ENCODE measurements around the gene PBX3.

The PBX3 gene

GRCh38 chr9:125747053-125747764 lies at the start of gene PBX3:
Gene PBX3, plus strand, starts transcription at chr9:125747373.
- TF ChIP-seq ZNF274 (IDR thresholded peaks at IDR 0.05; ENCODE audit: low read depth, low read length), result no peak
- peak within 1 kb of the TSS; percentile 92 for H3K4me3 ChIP-seq (ENCODE audit: low read length)

GRCh38 chr9:125699870-125700269 lies 47.3 kb upstream of the PBX3 start:
- H3K4me3 ChIP-seq (ENCODE audit: low read length), result no peak overlapping the region
- no peak for TF ChIP-seq ZNF274 (IDR thresholded peaks at IDR 0.05; ENCODE audit: low read depth, low read length)

GRCh38 chr9:125700791-125701190 lies 46.4 kb upstream of the PBX3 start:
- H3K4me3 ChIP-seq (ENCODE audit: low read length), result peak overlapping the region; percentile 60
- no peak for TF ChIP-seq ZNF274 (IDR thresholded peaks at IDR 0.05; ENCODE audit: low read depth, low read length)

GRCh38 chr9:125701351-125701750 lies 45.8 kb upstream of the PBX3 start:
- H3K4me3 ChIP-seq (ENCODE audit: low read length), result peak overlapping the region; percentile 60
- no peak for TF ChIP-seq ZNF274 (IDR thresholded peaks at IDR 0.05; ENCODE audit: low read depth, low read length)

- H3K4me3 ChIP-seq (ENCODE audit: low read length), result no peak overlapping the region
- TF ChIP-seq ZNF274 (IDR thresholded peaks at IDR 0.05; ENCODE audit: low read depth, low read length), result no peak
Measured at GRCh38 chr9:125703662-125704061, 43.5 kb upstream of the PBX3 start.

- TF ChIP-seq ZNF274 (IDR thresholded peaks at IDR 0.05; ENCODE audit: low read depth, low read length), result no peak
- H3K4me3 ChIP-seq (ENCODE audit: low read length), result peak overlapping the region; percentile 100
Measured at GRCh38 chr9:125705893-125706292, 41.3 kb upstream of the PBX3 start.

- H3K4me3 ChIP-seq (ENCODE audit: low read length), result peak within 1 kb of the TSS; percentile 100
- TF ChIP-seq ZNF274 (IDR thresholded peaks at IDR 0.05; ENCODE audit: low read depth, low read length), result no peak
Measured at GRCh38 chr9:125706651-125707471, 40.3 kb upstream of the PBX3 start, which contains the start of gene MAPKAP1. Gene MAPKAP1, minus strand, starts transcription at chr9:125707208. Its CDS starts 34,634 bp downstream, at chr9:125672574.

- peak overlapping the region; percentile 100; the same call in 1 of the 2 replicates for H3K4me3 ChIP-seq (ENCODE audit: low read length)
- no peak for TF ChIP-seq ZNF274 (IDR thresholded peaks at IDR 0.05; ENCODE audit: low read depth, low read length)
Measured at GRCh38 chr9:125707472-125707804, 39.7 kb upstream of the PBX3 start.

GRCh38 chr9:125726456-125727132 lies 20.6 kb upstream of the PBX3 start:
- H3K4me3 ChIP-seq (ENCODE audit: low read length), result no peak overlapping the region
- TF ChIP-seq ZNF274 (IDR thresholded peaks at IDR 0.05; ENCODE audit: low read depth, low read length), result no peak

- TF ChIP-seq ZNF274 (IDR thresholded peaks at IDR 0.05; ENCODE audit: low read depth, low read length), result no peak
Measured at GRCh38 chr9:125730168-125730567, 17.0 kb upstream of the PBX3 start.

GRCh38 chr9:125732562-125732961 lies 14.6 kb upstream of the PBX3 start:
- no peak overlapping the region for H3K4me3 ChIP-seq (ENCODE audit: low read length)
- TF ChIP-seq ZNF274 (IDR thresholded peaks at IDR 0.05; ENCODE audit: low read depth, low read length), result no peak

More at GRCh38 chr9:125730168-125730567, 17.0 kb upstream of the PBX3 start:
- H3K4me3 ChIP-seq (ENCODE audit: low read length), result no peak overlapping the region

GRCh38 chr9:125739436-125739835 lies 7.7 kb upstream of the PBX3 start:
- H3K4me3 ChIP-seq (ENCODE audit: low read length), result no peak overlapping the region
- TF ChIP-seq ZNF274 (IDR thresholded peaks at IDR 0.05; ENCODE audit: low read depth, low read length), result no peak

- TF ChIP-seq ZNF274 (IDR thresholded peaks at IDR 0.05; ENCODE audit: low read depth, low read length), result no peak
- no peak overlapping the region for H3K4me3 ChIP-seq (ENCODE audit: low read length)
Measured at GRCh38 chr9:125742657-125743056, 4.5 kb upstream of the PBX3 start.

GRCh38 chr9:125743682-125744428 lies 3.3 kb upstream of the PBX3 start:
- no peak for TF ChIP-seq ZNF274 (IDR thresholded peaks at IDR 0.05; ENCODE audit: low read depth, low read length)
- H3K4me3 ChIP-seq (ENCODE audit: low read length), result no peak overlapping the region

Data from GM08714 (cell line).